CD4-positive, alpha-beta T cell treated with Interleukin-6 at 100 ng/mL for 8 hours (primary cell): Measurements from ENCODE around the gene PRLHR.

ENCODE experiments used
- DNase-seq: peaks from one replicate; pipeline ENCODE4 v3.0.0-alpha.2; 2020; ENCODE audit warnings: mixed read lengths, low spot score

The PRLHR gene

DNA sequence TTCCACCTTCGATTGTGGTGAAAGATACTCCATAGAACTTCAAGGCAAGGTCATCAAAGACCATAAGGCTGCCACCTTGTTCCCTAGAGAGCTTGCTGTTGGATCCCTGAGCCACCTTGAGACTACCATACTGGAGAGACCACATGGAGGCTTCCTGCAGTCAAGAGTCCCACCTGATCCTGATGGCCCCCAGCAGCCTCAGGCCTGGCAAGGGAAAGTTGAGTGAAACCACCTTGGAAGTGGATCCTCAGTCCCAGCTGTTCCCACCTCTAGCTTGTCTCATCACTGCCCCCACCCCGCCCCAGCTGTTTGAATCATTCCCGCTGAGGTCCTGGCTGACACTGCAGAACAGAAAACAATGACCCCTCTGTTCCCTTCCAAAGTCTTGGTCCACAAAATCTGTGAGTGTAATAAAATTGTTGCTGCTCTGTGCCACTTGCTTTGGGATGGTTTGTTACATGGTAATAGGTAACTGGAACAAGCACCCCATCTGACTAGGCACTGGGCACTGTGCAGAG lies 32.0 kb downstream of the PRLHR start:
- no peak for DNase-seq

- no peak for DNase-seq
These were observed 32.6 kb downstream of the PRLHR start for GRCh38 chr10:118562851-118563250.

DNA sequence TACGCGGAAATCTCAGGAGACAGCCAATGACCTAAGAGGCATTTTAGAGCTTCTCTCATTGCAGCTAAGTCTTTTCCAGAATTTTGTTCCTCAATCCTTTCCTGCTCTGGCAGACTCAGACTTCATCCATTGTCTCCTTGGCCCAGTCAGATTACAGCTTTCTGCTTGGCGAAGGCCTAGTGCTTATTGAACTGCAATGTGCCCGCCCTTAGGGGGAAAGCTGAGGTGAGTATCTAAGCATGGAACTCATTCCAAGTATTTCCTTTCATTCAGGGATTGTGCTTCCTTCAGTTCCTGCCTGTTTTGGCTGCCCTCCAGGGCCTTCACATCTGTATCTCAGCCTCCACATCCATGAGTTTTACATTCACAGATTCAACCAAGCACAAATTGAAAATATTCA lies 37.5 kb downstream of the PRLHR start:
- no peak for DNase-seq

- DNase-seq: no peak
These were observed 43.8 kb downstream of the PRLHR start for GRCh38 chr10:118551535-118552100.

DNA sequence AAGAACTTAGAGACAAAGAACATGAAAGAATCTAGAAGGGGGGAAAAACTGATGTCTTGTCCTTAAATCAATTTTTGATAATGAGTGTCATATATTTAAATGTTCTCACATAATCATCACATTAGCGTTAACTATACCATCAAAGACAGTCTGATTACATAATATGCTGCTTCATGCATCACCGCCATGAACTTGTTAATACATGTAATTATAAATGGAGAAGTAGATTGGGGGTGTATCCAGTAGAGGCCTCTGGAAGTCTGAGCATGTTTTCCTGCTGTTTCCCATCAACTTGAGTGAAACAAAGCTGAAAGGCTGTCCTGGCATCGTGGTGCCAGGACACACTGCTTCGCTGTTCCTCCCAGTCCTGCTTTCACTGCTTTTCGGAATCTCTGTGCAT lies 48.2 kb downstream of the PRLHR start:
- DNase-seq: no peak

DNA sequence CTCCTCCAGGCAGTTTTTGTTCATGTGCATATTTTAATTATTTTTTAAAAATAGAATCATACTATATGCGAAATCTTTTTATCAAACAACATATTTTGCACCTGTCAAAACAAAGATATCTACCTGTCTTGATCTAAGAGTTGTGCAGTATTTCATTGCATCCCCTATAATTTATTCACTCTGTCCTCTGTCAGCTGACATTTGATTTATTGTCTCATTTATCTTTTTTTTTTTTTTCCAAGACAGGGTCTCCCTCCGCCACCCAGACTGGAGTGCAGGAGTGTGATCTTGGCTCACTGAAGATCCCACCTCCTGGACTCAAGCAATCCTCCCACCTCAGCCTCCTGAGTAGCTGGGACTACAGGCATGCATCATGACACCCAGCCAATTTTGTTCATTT lies 49.0 kb downstream of the PRLHR start:
- no peak for DNase-seq

DNA sequence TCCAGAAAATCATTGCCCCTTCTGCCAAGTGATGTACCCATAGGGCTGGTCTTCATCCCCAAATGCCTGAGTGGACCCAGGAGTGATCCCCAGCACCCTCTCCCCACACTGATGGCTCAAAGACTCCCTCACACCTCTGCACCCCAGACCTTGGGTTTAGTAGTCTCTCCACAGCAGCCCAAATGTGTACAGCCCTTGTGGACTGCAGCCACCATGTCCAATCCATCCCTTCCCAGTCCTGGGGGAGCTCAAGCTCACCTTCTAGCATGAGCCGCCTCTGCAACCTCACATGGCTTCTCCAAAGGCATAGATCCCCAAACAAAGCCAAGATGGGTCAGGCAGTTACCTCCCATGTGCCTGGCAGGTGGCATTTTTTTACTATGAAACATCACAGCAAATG lies 50.1 kb downstream of the PRLHR start:
- no peak for DNase-seq

GRCh38 chr10:118544401-118544948 lies 51.0 kb downstream of the PRLHR start:
- no peak for DNase-seq

DNA sequence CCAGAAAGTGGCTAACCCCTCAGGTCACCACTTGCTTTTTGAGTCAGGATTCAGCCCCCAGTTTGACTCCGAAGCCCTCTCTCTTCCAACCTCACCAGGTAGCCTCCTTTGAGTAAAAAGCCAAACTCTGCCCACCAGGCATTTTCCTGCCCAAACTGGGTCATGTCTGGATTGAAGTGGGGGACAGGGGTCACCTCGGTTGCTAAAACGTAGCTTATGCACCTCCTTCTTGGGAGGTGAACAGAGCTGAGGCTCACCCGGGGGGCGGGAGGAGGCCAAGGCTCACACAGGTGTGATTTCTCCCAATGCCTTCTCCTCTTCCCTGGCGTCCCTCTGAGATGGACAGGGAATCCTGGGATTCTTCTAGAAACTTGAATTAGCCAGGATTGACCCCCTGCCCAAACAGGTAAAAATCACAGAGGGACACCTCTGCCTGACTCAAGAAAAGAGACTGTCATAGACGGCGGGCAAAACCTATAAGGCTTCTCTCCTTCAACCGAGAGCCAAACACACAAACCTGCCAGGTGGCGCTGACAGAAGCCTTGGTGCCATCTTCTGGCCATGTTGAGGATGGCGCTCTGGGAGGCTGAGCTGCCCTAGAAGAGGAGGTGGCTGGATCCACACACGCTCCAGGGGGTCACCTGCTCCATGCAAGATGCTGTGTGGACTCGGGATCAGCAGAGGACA lies 51.6 kb downstream of the PRLHR start:
- DNase-seq: peak; percentile 16

- DNase-seq: no peak
These were observed 52.7 kb downstream of the PRLHR start for GRCh38 chr10:118542745-118543144.

- no peak for DNase-seq
These were observed 53.2 kb downstream of the PRLHR start for GRCh38 chr10:118542205-118542604.

GRCh38 chr10:118541718-118542117 lies 53.7 kb downstream of the PRLHR start:
- no peak for DNase-seq
